Endothelial cell of umbilical vein (primary cell): Measurements from ENCODE around the gene POP7. TPM values are rescaled to one million over a fixed set of nuclear protein-coding genes. Genes with fewer than 3 reads are reported as not detected.

Source experiments
- BruUV-seq: library from RNA; stranded (reverse); fragments of 400-500 nt; replicated peaks from 2 replicates; lab custom pipeline; 2021; lab: Mats Ljungman, UMichigan
- CTCF ChIA-PET: fragments of 300-600, 350-600 bp; sonication (Branson Sonifier 250); formaldehyde crosslinking; loops from one replicate; lab custom pipeline; 2021; ENCODE audit warnings: antibody characterized with exemption, inconsistent platforms; lab: Charles Lee
- POLR2A ChIA-PET: fragments of 300-600, 350-600 bp; sonication (Branson Sonifier 250); formaldehyde crosslinking; loops from one replicate; lab custom pipeline; 2021; ENCODE audit warnings: antibody characterized with exemption, inconsistent platforms; lab: Charles Lee
- DNase-seq: peaks from one replicate; pipeline ENCODE4 v3.0.0-alpha.2; 2011; ENCODE audit warnings: low read depth, low spot score
- FAIRE-seq: peaks from 2 replicates; lab custom pipeline; 2011; peaks lifted over from hg19 to GRCh38; lab: Jason Lieb, UNC
- H2AFZ ChIP-seq: 2 replicates; pipeline ENCODE4 v1.6.0; 2012; ENCODE audit warnings: low read depth, low read length, control low read depth, inconsistent platforms
- H3K27ac ChIP-seq: 2 replicates; pipeline ENCODE4 v1.5.1; 2011; ENCODE audit warnings: low read depth, mild to moderate bottlenecking, control low read depth, low read length, moderate library complexity; ENCODE audit not compliant: insufficient read depth
- H3K27me3 ChIP-seq, 2 experiments: 2 replicates each; pipeline versions ENCODE4 v1.6.0 to v1.6.1; 2011; ENCODE audit warnings: low read length in 2 of 2, mixed read lengths in 1 of 2; ENCODE audit not compliant: control insufficient read depth in 2 of 2, insufficient read depth in 2 of 2
- H3K36me3 ChIP-seq, 2 experiments: 2 replicates in 1 of 2; 3 replicates in 1 of 2; pipeline ENCODE4 v1.5.1; 2011; ENCODE audit warnings: low read length in 2 of 2, mild to moderate bottlenecking in 1 of 2, moderate library complexity in 1 of 2; ENCODE audit not compliant: control insufficient read depth in 2 of 2, insufficient read depth in 2 of 2; ENCODE audit errors: extremely low read depth in 1 of 2
- H3K4me1 ChIP-seq: 3 replicates; pipeline ENCODE4 v1.5.1; 2011; ENCODE audit warnings: mild to moderate bottlenecking, low read length; ENCODE audit not compliant: control insufficient read depth, insufficient read depth; ENCODE audit errors: extremely low read depth
- H3K4me2 ChIP-seq: 2 replicates; pipeline ENCODE4 v1.6.1; 2011; ENCODE audit warnings: low read length, control low read depth, mixed read lengths; ENCODE audit not compliant: insufficient read depth
- H3K4me3 ChIP-seq, 3 experiments: fragments of 200-600 bp in 1 of 3; sonication (generic), shearing (Covaris generic) in 1 of 3; replicated peaks in 1 of 3; 2 replicates each; pipeline ENCODE4 v1.5.1; 2011 to 2016; ENCODE audit warnings: control low read depth in 3 of 3, low read length in 3 of 3, mild to moderate bottlenecking in 2 of 3, inconsistent platforms in 1 of 3, low read depth in 1 of 3, moderate library complexity in 1 of 3; ENCODE audit not compliant: insufficient read depth in 1 of 3
- H3K79me2 ChIP-seq: 2 replicates; pipeline ENCODE4 v1.6.0; 2012; ENCODE audit warnings: low read length, inconsistent platforms; ENCODE audit not compliant: control insufficient read depth, insufficient read depth
- H3K9ac ChIP-seq: replicated peaks from 2 replicates; pipeline ENCODE3; 2011; ENCODE audit warnings: low read length, control low read depth; ENCODE audit not compliant: insufficient read depth; ENCODE audit errors: extremely low read depth
- H3K9me1 ChIP-seq: replicated peaks from 3 replicates; pipeline ENCODE4 v1.6.0; 2011; ENCODE audit warnings: mild to moderate bottlenecking, low read length; ENCODE audit not compliant: control insufficient read depth, insufficient read depth; ENCODE audit errors: extremely low read depth
- H3K9me3 ChIP-seq: replicated peaks from 2 replicates; pipeline ENCODE4 v1.5.1; 2012; ENCODE audit warnings: low read length, inconsistent platforms; ENCODE audit not compliant: control insufficient read depth, insufficient read depth
- H4K20me1 ChIP-seq: replicated peaks from 2 replicates; pipeline ENCODE3; 2011; ENCODE audit warnings: mild to moderate bottlenecking, low read length; ENCODE audit not compliant: control insufficient read depth, insufficient read depth; ENCODE audit errors: extremely low read depth
- EZH2 ChIP-seq: IDR thresholded peaks from 2 replicates; pipeline ENCODE4 v1.6.1; 2012; ENCODE audit warnings: borderline replicate concordance, low read depth, mild to moderate bottlenecking, moderate library complexity, low read length, inconsistent platforms; ENCODE audit not compliant: severe bottlenecking
- FOS ChIP-seq: IDR thresholded peaks from 2 replicates; pipeline ENCODE4 v1.6.1; 2011; ENCODE audit warnings: mild to moderate bottlenecking, low read length, moderate library complexity, borderline replicate concordance; ENCODE audit not compliant: insufficient read depth
- GATA2 ChIP-seq: IDR thresholded peaks from 2 replicates; pipeline ENCODE4 v1.7.0; 2011; ENCODE audit warnings: low read depth, mild to moderate bottlenecking, moderate library complexity, mixed read lengths, low read length; ENCODE audit not compliant: insufficient read length, insufficient read depth
- JUN ChIP-seq: IDR thresholded peaks from 2 replicates; pipeline ENCODE4 v1.6.1; 2011; ENCODE audit warnings: borderline replicate concordance, low read depth; ENCODE audit not compliant: insufficient read length, insufficient read depth
- MYC ChIP-seq: IDR thresholded peaks from one replicate; pipeline ENCODE4 v1.6.1; 2011; ENCODE audit warnings: mild to moderate bottlenecking, low read depth, low read length
- POLR2A ChIP-seq: IDR thresholded peaks from 2 replicates; pipeline ENCODE4 v1.6.1; 2012; ENCODE audit warnings: low read depth, mild to moderate bottlenecking, control low read depth, low read length
- POLR2AphosphoS5 ChIP-seq: IDR thresholded peaks from 2 replicates; pipeline ENCODE4 v1.6.1; 2012; ENCODE audit warnings: low read depth, mild to moderate bottlenecking, control low read depth, low read length, moderate library complexity; ENCODE audit not compliant: insufficient read depth
- dilution Hi-C: fragments of 300-500 bp; cut with MboI; formaldehyde crosslinking; loops from one replicate; pipeline ENCODE4 v1.15.0; 2019; ENCODE audit warnings: low sequenced_read_pairs; ENCODE audit not compliant: extremely low pct_ligation_motif_present
- intact Hi-C: fragments of 100-400 bp; cut with micrococcal nuclease; formaldehyde crosslinking; loops from one replicate; pipeline ENCODE4 v1.10.0; 2022
- polyA plus RNA-seq, 4 experiments: library from polyadenylated mRNA; depleted of rRNA in 3 of 4; stranded (reverse) in 3 of 4; unstranded in 1 of 4; fragments of >200 nt; gene quantifications; 2 replicates each; pipeline versions ENCODE4 v1.2.1 to v1.2.3, GENCODE V29; 2011 to 2012; ENCODE audit warnings: missing spikeins in 1 of 4
- total RNA-seq: library from RNA; stranded (reverse); gene quantifications from 2 replicates; pipeline ENCODE4 v1.2.3, GENCODE V29; 2021
- TF ChIP-seq, protein P1 (sequence below): IDR thresholded peaks from 2 replicates; pipeline ENCODE4 v1.6.1; 2011; ENCODE audit not compliant: insufficient read depth, insufficient read length
- TF ChIP-seq, protein P2 (sequence below), 2 donors: IDR thresholded peaks; 1 replicate in 1 of 2; 2 replicates in 1 of 2; pipeline ENCODE4 v1.5.1; 2011; ENCODE audit warnings: low read length in 2 of 2, mild to moderate bottlenecking in 2 of 2, moderate library complexity in 2 of 2, control low read depth in 1 of 2, inconsistent platforms in 1 of 2, low read depth in 1 of 2; ENCODE audit not compliant: insufficient read depth in 1 of 2; ENCODE audit errors: extremely low read depth in 1 of 2

POP7 gene
- total and polyA plus RNA-seq, 2 donors (not counting 3 experiments of a cell fraction or from before 2014, with no cell fraction given) = 47.4 to 48.8 TPM

DNA sequence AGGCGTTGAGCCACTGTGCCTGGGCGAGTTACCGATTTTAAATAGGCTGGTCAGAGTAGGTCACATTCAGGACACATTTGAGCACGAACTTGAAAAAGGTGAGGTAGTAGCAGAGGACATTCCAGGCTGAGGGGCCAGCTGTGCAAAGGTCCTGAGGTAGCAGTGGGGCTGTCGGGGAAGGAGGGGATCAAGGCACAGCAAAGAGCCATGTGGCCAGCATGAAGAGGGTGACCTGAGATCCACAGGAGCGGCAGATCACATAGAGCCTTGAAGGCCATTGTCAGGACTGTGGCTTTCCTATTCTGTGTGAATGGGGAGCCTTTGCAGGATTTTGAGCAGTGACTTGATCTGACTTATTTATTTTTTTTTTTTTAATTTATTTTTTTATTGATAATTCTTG, 34.0 kb downstream of the POP7 start:
- dilution Hi-C loops (no loop called here), intact Hi-C loops (no loop called here)
- no peaks in the 10 kb centered on the region for H3K79me2 ChIP-seq
- no peak overlapping the region for H2AFZ ChIP-seq
- H3K27ac ChIP-seq = no peak overlapping the region
- no peaks in the 10 kb centered on the region for H4K20me1 ChIP-seq
- ChIA-PET CTCF (no interaction called here), POLR2A (no interaction called here)
- H3K4me1 ChIP-seq = no peaks in the 10 kb centered on the region
- BruUV-seq = no TSS peak
- TF ChIP-seq GATA2 (no peak), POLR2AphosphoS5 (no peak), POLR2A (no peak), EZH2 (no peak), MYC (no peak), JUN (no peak), FOS (no peak)
- TF ChIP-seq, protein P1, sequence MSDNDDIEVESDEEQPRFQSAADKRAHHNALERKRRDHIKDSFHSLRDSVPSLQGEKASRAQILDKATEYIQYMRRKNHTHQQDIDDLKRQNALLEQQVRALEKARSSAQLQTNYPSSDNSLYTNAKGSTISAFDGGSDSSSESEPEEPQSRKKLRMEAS = no peak
- TF ChIP-seq, protein P2, sequence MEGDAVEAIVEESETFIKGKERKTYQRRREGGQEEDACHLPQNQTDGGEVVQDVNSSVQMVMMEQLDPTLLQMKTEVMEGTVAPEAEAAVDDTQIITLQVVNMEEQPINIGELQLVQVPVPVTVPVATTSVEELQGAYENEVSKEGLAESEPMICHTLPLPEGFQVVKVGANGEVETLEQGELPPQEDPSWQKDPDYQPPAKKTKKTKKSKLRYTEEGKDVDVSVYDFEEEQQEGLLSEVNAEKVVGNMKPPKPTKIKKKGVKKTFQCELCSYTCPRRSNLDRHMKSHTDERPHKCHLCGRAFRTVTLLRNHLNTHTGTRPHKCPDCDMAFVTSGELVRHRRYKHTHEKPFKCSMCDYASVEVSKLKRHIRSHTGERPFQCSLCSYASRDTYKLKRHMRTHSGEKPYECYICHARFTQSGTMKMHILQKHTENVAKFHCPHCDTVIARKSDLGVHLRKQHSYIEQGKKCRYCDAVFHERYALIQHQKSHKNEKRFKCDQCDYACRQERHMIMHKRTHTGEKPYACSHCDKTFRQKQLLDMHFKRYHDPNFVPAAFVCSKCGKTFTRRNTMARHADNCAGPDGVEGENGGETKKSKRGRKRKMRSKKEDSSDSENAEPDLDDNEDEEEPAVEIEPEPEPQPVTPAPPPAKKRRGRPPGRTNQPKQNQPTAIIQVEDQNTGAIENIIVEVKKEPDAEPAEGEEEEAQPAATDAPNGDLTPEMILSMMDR (IDR thresholded peaks at IDR 0.05; ENCODE audit: extremely low read depth in 1 of 2, insufficient read depth in 1 of 2, low read depth in 1 of 2, low read length in 2 of 2) = no peak
- H3K9ac ChIP-seq = no peak overlapping the region
- DNase-seq (no peak), FAIRE-seq (no peak)
- no peaks in the 10 kb centered on the region for H3K9me3 ChIP-seq
- H3K4me3 ChIP-seq = no peak overlapping the region
- no peaks in the 10 kb centered on the region for H3K9me1 ChIP-seq
- H3K4me2 ChIP-seq = no peak overlapping the region
- H3K27me3 ChIP-seq = no peaks in the 10 kb centered on the region
- no peaks in the 10 kb centered on the region for H3K36me3 ChIP-seq
